ENCODE data around the gene PIEZO1.
"Not testable (repeated sequence)": the region's sequence is repeated elsewhere in the genome, so short reads cannot be mapped to it uniquely, and the experiment has no call there.

The PIEZO1 gene

DNA sequence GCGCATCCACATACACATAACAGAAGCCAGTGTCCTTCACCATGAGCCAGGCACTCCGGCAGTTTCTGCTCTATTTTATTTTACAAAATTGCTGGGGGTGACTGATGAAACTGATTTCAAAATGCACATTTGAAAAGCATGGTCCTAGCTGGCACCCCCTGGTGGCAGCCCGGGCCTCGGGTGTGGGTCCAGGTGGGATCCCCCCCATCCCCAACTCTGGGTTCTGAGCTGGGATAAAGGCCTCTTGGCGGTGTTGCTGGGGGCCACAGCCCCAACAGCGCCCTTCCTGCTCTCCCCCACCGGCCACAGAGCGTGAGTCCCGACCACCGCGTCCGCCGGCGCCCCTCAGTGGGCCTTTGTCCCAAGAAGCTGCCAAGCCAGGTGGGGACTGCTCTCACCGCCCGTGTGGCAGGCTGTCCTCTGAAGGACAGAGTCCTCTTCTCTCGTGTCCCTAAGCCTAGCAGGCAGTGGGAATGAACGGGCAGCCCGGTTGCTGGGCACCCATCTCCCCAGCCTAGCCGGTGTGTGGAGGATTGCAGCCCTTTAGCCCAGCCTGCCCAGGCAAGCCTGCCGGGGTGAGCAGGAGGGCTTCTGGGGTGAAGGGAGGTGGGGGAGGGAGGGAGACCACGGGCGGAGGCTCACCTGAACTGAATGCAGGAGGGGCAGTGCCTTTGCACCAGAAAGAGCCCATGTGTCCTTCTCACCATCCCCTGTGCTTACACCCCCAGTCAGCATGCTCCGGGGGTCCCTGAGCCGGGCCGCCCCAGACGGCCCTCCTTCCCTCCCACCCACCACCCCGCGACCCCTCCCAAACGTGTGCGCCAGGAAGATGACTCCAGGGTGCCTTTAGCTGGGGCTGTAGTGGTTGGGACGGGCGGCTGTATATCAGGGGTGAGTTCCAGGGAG lies 99.6 kb downstream of the PIEZO1 start:
- peak; percentile 22 for DNase-seq

DNA sequence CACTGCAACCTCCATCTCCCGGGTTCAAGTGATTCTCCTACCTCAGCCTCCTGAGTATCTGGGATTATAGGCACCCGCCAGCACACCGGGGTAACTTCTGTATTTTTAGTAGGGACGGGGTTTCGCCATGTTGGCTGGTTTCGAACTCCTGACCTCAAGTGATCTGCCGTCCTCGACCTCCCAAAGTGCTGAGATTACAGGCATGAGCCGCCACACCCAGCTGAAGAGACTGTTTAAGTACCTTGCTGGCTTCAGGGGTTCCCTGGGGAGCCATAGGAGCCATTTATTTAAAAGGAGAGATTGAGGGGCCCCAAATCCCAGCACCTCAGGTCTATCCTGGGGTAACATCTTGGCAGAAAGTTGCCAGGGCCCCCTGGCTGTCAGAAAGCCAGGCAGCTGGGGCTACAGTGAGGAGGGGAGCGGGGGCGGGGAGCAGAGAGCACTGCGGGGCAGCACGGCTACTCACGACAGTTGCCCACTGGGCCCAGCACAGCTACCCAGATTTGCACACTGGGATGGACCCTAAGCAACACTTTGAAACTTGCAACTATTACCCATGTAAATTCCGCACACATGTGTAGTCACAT lies 100.4 kb downstream of the PIEZO1 start:
- no peak for DNase-seq

GRCh38 chr16:88681709-88682451 lies 103.1 kb downstream of the PIEZO1 start:
- DNase-seq, result peak; percentile 16

- peak; percentile 18 for DNase-seq
These were observed 103.8 kb downstream of the PIEZO1 start for GRCh38 chr16:88681084-88681680.

DNA sequence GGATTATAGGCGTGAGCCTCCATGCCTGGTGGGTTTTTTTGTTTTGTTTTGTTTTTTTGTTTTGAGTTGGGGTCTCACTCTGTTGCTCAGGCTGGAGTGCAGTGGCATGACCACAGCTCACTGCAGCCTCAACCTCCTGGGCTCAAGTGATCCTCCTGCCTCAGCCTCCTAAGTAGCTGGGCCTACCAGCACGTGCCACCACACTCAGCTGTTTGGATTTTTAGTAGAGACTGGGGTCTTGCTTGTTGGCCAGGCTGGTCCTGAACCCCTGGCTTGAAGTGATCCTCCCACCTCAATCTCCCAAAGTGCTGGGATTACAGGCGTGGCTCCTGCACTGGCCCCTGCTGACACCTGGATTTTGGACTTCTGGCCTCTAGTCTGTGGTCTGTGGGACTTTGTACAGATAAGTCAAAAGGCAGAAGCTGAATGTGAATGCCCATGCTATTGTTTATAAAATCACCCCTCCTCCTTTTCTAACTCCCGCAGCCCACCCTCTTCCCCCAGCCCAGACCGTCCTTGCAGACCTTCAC lies 104.4 kb downstream of the PIEZO1 start:
- no peak for DNase-seq

- DNase-seq, result no peak
These were observed 106.6 kb downstream of the PIEZO1 start for GRCh38 chr16:88678224-88678979.

DNA sequence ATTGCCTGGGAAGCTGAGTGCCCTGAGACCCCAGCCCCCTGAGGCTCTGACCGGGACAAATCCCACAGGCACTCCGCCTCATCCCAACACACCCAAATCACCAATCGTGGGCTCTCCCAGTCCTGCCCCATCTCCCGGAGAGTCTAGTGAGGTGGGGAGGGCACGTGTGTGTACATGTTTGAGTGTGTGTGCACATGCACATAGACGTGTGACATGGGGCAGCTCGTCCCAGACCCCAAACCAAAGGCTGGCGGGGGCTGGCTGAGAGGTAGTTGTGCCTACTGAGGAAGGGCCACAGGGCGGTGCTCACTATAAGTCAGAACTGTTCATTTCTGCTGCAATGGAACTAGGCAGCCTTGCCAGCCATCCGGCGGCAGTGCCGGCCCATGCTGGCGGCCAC lies 107.3 kb downstream of the PIEZO1 start:
- DNase-seq, result no peak

- DNase-seq, result no peak
These were observed 108.3 kb downstream of the PIEZO1 start for GRCh38 chr16:88676502-88677242.

DNA sequence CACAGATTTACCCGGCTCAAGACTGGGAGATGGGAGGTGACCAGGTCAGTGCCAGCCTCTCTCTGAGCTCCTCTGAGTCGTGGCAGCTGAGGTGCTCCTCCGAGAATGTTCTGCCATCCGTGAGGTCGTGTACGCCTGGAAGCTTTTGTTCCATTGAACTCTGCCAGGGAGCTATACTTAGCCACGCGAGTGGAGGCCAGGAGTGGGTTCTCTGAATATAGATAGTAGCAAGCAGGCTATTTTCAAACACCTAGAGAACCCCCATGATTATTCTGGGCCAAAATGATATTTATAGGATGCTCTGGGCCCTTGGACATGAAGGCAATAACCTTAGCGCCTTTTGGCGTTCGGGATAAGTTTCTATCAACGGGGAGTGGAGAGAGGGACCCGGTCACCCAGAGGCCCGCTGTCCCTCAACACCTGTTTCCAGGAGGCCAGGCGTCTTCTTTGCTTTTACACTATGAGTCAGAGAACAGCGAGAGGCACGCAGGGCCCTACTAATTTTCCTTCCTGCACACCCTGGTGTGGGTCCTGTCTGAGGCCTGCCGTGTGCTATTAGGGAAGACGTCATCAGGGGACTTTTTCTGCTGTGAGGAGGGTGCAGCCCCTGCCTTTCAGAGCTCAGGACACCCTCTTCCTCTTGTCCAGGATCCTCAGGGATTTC lies 111.2 kb downstream of the PIEZO1 start:
- no peak for DNase-seq

GRCh38 chr16:88672776-88673175 lies 112.2 kb downstream of the PIEZO1 start:
- no peak for DNase-seq

DNA sequence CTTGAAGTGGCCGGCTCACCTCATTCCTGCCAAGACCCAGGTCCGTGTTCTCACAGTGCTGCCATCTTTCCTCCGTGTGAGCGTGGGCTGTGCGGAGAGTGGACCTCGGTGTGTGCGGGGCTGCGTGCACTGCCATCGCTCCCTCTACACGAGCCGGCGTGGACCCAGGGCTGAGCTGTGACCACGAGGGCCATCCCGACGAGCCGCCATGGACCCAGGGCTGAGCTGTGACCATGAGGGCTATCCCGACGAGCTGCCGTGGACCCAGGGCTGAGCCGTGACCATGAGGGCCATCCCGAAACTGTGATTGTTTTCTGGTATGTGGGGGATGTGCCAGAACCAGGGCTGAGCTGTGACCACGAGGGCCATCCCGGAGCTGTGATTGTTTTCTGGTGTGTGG lies 113.2 kb downstream of the PIEZO1 start:
- DNase-seq, result no peak

- DNase-seq, result no peak
These were observed 115.0 kb downstream of the PIEZO1 start for GRCh38 chr16:88669980-88670379.

DNA sequence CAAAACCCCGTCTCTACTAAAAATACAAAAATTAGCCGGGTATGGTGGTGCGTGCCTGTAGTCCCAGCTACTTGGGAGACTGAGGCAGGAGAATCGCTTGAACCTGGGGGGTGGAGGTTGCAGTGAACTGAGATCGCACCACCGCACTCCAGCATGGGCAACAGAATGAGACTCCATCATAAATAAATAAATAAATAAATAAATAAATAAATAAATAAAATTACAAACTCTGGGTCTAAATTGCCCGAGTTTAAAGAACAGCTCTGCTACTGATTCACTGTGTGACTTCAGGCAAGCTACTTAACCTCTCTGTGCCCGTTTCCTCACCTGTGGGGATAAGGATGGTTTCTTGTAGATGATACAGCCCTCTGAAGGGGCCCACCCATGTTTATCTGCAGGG lies 115.5 kb downstream of the PIEZO1 start:
- DNase-seq, result not testable (repeated sequence)

GRCh38 chr16:88667461-88667860 lies 117.6 kb downstream of the PIEZO1 start:
- no peak for DNase-seq

- DNase-seq, result no peak
These were observed 119.5 kb downstream of the PIEZO1 start for GRCh38 chr16:88665570-88665969.
